ENCODE results near the gene RAB3GAP2. TPM values are rescaled to one million over a fixed set of nuclear protein-coding genes. Genes with fewer than 3 reads are reported as not detected.

The RAB3GAP2 gene
- total RNA-seq, 1 donor from 2014 or later, result 33.0 TPM

DNA sequence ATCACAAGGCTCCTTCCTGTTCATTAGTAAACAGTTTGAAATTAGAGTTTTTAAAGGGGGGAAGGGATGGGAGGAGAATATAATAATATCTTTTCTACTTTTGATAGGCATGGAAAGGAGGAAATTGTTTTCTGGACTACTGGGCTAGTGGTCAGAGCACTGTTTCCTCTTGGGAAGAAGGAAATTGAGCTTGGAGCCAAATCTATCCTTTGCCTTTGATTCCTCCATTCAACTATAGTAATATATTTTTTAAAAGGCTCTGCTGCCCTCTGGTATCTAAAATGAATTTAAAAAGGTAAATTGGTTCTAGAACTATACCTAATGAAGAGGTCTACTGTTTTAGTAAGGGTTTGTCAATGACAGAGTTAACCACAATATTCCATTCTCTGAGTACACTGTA is 172.4 kb downstream of the RAB3GAP2 start:
- DNase-seq (ENCODE audit: low spot score in 2 of 2) (no peak), FAIRE-seq (no peak)

Small RNA genes lying within 50 kb of the gene (small RNA-seq; reads per million reads assigned to genes)
- gene MIR194-1 (0.13 reads per million), gene MIR215 (0.94 reads per million, percentile 64 among the genes with 10 or more reads in this experiment), gene MIR664A (not detected), gene SNORA36B (0.08 reads per million)

Other genes starting within 250 kb of the RAB3GAP2 start
- 199 TPM for gene EPRS1, start 225.9 kb downstream of the RAB3GAP2 start, total RNA-seq
- 25.7 TPM for gene BPNT1, start 182.7 kb downstream of the RAB3GAP2 start, total RNA-seq
- gene IARS2, start 178.3 kb downstream of the RAB3GAP2 start, total RNA-seq, result 76.6 TPM